SK-N-MC (cell line): ENCODE measurements around the gene NLRC3.

Source experiments
- EZH2 ChIP-seq: fragments of 200-600 bp; sonication (generic); IDR thresholded peaks from one replicate; pipeline ENCODE4 v1.6.1; 2017; ENCODE audit warnings: antibody characterized with exemption
- POLR2AphosphoS5 ChIP-seq: IDR thresholded peaks from 2 replicates; pipeline ENCODE4 v1.6.1; 2012; ENCODE audit warnings: mild to moderate bottlenecking, low read depth, low read length, borderline replicate concordance

- no peak for TF ChIP-seq EZH2
- TF ChIP-seq POLR2AphosphoS5: no peak
Observed at GRCh38 chr16:3497771-3498170, 79.4 kb downstream of the NLRC3 start.
